ENCODE measurements around the gene SMCHD1. TPM values are rescaled to one million over a fixed set of nuclear protein-coding genes. Genes with fewer than 3 reads are reported as not detected.

The SMCHD1 gene
- total and polyA plus RNA-seq, 4 donors, result 4.4 to 49.0 (median 25.4) TPM

DNA sequence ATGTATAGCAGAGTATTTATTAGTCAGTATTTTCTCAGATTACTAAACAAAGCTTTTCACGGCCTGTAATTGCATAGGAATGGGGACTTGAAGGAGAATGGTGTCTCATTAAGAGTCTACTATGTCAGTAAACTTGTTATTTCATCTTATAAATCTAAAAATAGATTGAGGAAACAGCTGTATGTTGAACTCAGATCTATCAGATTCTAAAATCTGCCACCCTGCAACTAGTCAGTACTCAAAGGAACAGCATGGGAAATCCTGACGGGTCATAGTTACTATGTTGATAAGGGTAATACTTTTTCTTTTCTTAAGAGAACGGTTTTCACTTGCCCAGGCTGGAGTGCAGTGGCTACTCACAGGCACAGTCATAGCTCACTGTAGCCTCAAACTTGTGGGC is 121.1 kb downstream of the SMCHD1 start:
- Histone ChIP-seq H3K9ac (ENCODE audit: low read depth in 1 of 2, low read length in 2 of 2) (no peak overlapping the region), H3K9me3 (ENCODE audit: control insufficient read depth in 4 of 4, low read length in 3 of 4) (no peaks in the 10 kb centered on the region)
- WGBS, result 89% methylated on average over 3 of the region's 3 CpGs

DNA sequence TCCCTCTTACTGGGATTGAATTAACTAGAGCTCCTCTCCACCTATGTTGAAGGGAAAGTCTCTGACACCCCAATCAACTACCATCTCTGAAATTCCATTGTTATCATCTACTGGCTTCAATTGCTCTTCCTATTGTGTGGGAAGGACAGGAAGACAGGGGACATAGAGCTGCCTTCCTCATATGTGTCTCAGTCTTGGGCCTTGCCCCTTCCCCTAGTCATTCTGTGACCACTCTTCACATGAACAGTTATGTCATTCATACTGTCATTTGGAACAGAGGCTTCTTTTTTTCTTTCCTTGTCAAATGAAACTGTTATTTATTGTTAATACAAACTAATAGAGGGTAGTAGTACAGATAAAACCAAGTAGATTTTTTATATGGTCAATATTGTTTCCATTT is 121.7 kb downstream of the SMCHD1 start:
- Histone ChIP-seq H3K4me3 (ENCODE audit: low read depth in 1 of 3, low read length in 3 of 3) (no peak overlapping the region), H3K27ac (ENCODE audit: low read depth in 1 of 2, low read length in 2 of 2) (no peak overlapping the region), H3K4me1 (ENCODE audit: control insufficient read depth in 4 of 4, insufficient read depth in 4 of 4, low read length in 3 of 4) (no peaks in the 10 kb centered on the region), H3K9ac (ENCODE audit: low read depth in 1 of 2, low read length in 2 of 2) (no peak overlapping the region), H3K9me3 (ENCODE audit: control insufficient read depth in 4 of 4, low read length in 3 of 4) (no peaks in the 10 kb centered on the region), H3K36me3 (ENCODE audit: control insufficient read depth in 4 of 4, insufficient read depth in 3 of 4, low read depth in 1 of 4, low read length in 3 of 4) (peaks cover 4 to 53% (median 41%) of the 10 kb centered on the region in 4 donors), H3K27me3 (ENCODE audit: control insufficient read depth in 4 of 4, insufficient read depth in 4 of 4, low read length in 3 of 4) (no peaks in the 10 kb centered on the region)
- no peak for DNase-seq (ENCODE audit: low spot score)
- TF ChIP-seq HNF4G (IDR thresholded peaks at IDR 0.05) (no peak), TAF1 (conservative IDR thresholded peaks at IDR 0.05) (no peak), HNF4A (conservative IDR thresholded peaks at IDR 0.05) (no peak)
- TF ChIP-seq, protein P1, sequence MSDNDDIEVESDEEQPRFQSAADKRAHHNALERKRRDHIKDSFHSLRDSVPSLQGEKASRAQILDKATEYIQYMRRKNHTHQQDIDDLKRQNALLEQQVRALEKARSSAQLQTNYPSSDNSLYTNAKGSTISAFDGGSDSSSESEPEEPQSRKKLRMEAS (IDR thresholded peaks at IDR 0.05), result no peak
- TF ChIP-seq, protein P2, sequence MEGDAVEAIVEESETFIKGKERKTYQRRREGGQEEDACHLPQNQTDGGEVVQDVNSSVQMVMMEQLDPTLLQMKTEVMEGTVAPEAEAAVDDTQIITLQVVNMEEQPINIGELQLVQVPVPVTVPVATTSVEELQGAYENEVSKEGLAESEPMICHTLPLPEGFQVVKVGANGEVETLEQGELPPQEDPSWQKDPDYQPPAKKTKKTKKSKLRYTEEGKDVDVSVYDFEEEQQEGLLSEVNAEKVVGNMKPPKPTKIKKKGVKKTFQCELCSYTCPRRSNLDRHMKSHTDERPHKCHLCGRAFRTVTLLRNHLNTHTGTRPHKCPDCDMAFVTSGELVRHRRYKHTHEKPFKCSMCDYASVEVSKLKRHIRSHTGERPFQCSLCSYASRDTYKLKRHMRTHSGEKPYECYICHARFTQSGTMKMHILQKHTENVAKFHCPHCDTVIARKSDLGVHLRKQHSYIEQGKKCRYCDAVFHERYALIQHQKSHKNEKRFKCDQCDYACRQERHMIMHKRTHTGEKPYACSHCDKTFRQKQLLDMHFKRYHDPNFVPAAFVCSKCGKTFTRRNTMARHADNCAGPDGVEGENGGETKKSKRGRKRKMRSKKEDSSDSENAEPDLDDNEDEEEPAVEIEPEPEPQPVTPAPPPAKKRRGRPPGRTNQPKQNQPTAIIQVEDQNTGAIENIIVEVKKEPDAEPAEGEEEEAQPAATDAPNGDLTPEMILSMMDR (IDR thresholded peaks at IDR 0.05; ENCODE audit: low read depth, low read length, missing input control), result no peak
- TF ChIP-seq, protein P3, sequence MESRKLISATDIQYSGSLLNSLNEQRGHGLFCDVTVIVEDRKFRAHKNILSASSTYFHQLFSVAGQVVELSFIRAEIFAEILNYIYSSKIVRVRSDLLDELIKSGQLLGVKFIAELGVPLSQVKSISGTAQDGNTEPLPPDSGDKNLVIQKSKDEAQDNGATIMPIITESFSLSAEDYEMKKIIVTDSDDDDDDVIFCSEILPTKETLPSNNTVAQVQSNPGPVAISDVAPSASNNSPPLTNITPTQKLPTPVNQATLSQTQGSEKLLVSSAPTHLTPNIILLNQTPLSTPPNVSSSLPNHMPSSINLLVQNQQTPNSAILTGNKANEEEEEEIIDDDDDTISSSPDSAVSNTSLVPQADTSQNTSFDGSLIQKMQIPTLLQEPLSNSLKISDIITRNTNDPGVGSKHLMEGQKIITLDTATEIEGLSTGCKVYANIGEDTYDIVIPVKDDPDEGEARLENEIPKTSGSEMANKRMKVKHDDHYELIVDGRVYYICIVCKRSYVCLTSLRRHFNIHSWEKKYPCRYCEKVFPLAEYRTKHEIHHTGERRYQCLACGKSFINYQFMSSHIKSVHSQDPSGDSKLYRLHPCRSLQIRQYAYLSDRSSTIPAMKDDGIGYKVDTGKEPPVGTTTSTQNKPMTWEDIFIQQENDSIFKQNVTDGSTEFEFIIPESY (IDR thresholded peaks at IDR 0.05), result no peak

More for the DNA sequence above, 121.1 kb downstream of the SMCHD1 start:
- Histone ChIP-seq H3K4me3 (ENCODE audit: low read depth in 1 of 3, low read length in 3 of 3) (no peak overlapping the region), H3K27me3 (ENCODE audit: control insufficient read depth in 4 of 4, insufficient read depth in 4 of 4, low read length in 3 of 4) (no peaks in the 10 kb centered on the region), H3K4me1 (ENCODE audit: control insufficient read depth in 4 of 4, insufficient read depth in 4 of 4, low read length in 3 of 4) (no peaks in the 10 kb centered on the region), H3K27ac (ENCODE audit: low read depth in 1 of 2, low read length in 2 of 2) (no peak overlapping the region), H3K36me3 (ENCODE audit: control insufficient read depth in 4 of 4, insufficient read depth in 3 of 4, low read depth in 1 of 4, low read length in 3 of 4) (peaks cover 4 to 54% (median 47%) of the 10 kb centered on the region in 4 donors)
- no peak for DNase-seq (ENCODE audit: low spot score)
- TF ChIP-seq RXRA (IDR thresholded peaks at IDR 0.05) (no peak), YY1 (IDR thresholded peaks at IDR 0.05) (no peak)
- TF ChIP-seq, protein P3 (IDR thresholded peaks at IDR 0.05), result no peak
- TF ChIP-seq, protein P1 (IDR thresholded peaks at IDR 0.05), result no peak

DNA sequence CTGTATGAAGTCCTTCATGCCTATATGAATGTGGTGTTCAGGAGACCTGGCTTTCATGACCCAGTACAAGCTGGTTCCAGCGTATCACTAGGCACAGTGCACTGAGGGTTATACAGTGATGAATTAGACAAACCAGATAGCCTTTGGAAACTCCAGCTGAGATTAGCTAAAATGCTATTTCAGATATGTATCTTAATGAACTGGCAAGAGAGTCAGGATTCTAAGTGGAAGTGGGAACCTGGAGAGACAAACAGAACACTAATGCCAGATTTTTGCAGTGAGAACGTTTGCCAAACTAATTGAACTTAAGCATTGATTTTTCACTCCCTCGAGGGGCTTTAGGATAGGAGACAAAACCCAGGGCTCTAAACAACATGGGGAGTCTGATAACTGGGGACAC is 125.2 kb downstream of the SMCHD1 start:
- H3K27me3 ChIP-seq (ENCODE audit: control insufficient read depth in 4 of 4, insufficient read depth in 4 of 4, low read length in 3 of 4), result no peaks in the 10 kb centered on the region
- no peaks in the 10 kb centered on the region for H3K4me1 ChIP-seq (ENCODE audit: control insufficient read depth in 4 of 4, insufficient read depth in 4 of 4, low read length in 3 of 4)
- 67% methylated on average over 3 of the region's 3 CpGs for WGBS
- no peak overlapping the region for H3K27ac ChIP-seq (ENCODE audit: low read depth in 1 of 2, low read length in 2 of 2)
- no peak overlapping the region for H3K9ac ChIP-seq (ENCODE audit: low read depth in 1 of 2, low read length in 2 of 2)
- TF ChIP-seq, protein P4, sequence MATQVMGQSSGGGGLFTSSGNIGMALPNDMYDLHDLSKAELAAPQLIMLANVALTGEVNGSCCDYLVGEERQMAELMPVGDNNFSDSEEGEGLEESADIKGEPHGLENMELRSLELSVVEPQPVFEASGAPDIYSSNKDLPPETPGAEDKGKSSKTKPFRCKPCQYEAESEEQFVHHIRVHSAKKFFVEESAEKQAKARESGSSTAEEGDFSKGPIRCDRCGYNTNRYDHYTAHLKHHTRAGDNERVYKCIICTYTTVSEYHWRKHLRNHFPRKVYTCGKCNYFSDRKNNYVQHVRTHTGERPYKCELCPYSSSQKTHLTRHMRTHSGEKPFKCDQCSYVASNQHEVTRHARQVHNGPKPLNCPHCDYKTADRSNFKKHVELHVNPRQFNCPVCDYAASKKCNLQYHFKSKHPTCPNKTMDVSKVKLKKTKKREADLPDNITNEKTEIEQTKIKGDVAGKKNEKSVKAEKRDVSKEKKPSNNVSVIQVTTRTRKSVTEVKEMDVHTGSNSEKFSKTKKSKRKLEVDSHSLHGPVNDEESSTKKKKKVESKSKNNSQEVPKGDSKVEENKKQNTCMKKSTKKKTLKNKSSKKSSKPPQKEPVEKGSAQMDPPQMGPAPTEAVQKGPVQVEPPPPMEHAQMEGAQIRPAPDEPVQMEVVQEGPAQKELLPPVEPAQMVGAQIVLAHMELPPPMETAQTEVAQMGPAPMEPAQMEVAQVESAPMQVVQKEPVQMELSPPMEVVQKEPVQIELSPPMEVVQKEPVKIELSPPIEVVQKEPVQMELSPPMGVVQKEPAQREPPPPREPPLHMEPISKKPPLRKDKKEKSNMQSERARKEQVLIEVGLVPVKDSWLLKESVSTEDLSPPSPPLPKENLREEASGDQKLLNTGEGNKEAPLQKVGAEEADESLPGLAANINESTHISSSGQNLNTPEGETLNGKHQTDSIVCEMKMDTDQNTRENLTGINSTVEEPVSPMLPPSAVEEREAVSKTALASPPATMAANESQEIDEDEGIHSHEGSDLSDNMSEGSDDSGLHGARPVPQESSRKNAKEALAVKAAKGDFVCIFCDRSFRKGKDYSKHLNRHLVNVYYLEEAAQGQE (IDR thresholded peaks at IDR 0.05), result no peak
- TF ChIP-seq, protein P5, sequence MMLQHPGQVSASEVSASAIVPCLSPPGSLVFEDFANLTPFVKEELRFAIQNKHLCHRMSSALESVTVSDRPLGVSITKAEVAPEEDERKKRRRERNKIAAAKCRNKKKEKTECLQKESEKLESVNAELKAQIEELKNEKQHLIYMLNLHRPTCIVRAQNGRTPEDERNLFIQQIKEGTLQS (IDR thresholded peaks at IDR 0.05), result no peak
- TF ChIP-seq RXRA (IDR thresholded peaks at IDR 0.05) (no peak), NR2F2 (IDR thresholded peaks at IDR 0.05) (no peak)
- H3K9me3 ChIP-seq (ENCODE audit: control insufficient read depth in 4 of 4, low read length in 3 of 4), result no peaks in the 10 kb centered on the region
- DNase-seq (ENCODE audit: low spot score), result no peak
- H3K4me3 ChIP-seq (ENCODE audit: low read depth in 1 of 3, low read length in 3 of 3), result no peak overlapping the region
- peaks cover 3 to 50% (median 32%) of the 10 kb centered on the region in 4 donors for H3K36me3 ChIP-seq (ENCODE audit: control insufficient read depth in 4 of 4, insufficient read depth in 3 of 4, low read depth in 1 of 4, low read length in 3 of 4)

Measured in liver (tissue), 9 donors.